ENCODE data around the gene C1QL4. TPM values are rescaled to one million over a fixed set of nuclear protein-coding genes. Genes with fewer than 3 reads are reported as not detected.
"Not testable (repeated sequence)": the region's sequence is repeated elsewhere in the genome, so short reads cannot be mapped to it uniquely, and the experiment has no call there.

Gene C1QL4
- total RNA-seq: not detected

GRCh38 chr12:49336645-49337584 lies at the start of gene C1QL4:
C1QL4 (minus strand) TSS chr12:49337188; CDS start chr12:49336477, 711 bp downstream.
- DNase-seq: peak; percentile 39

GRCh38 chr12:49380184-49380583 lies 43.2 kb upstream of the C1QL4 start:
- DNase-seq: not testable (repeated sequence)

- DNase-seq: no peak
These were observed 40.4 kb upstream of the C1QL4 start for GRCh38 chr12:49377386-49377785.

GRCh38 chr12:49375406-49375805 lies 38.4 kb upstream of the C1QL4 start:
- DNase-seq: no peak

DNA sequence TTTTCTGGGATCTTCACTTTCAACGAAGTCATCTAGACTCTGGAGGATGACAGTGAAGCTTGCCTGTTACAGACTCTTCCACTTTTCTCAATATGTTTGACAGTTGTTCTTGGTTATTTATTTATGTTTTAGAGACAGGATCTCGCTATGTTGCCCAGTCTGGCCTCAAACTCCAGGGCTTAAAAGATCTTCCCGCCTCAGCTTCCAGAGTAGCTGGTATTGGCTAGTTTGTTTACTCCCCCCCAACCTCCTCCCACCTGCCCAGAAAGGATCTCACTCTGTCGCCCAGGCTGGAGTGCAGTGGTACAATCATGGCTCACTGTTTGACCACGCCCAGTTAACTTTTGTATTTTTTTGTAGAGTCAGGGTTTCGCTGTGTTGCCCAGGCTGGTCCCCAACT lies 33.6 kb upstream of the C1QL4 start:
- no peak for DNase-seq

GRCh38 chr12:49369411-49370145 lies 32.6 kb upstream of the C1QL4 start:
- peak; percentile 21 for DNase-seq

DNA sequence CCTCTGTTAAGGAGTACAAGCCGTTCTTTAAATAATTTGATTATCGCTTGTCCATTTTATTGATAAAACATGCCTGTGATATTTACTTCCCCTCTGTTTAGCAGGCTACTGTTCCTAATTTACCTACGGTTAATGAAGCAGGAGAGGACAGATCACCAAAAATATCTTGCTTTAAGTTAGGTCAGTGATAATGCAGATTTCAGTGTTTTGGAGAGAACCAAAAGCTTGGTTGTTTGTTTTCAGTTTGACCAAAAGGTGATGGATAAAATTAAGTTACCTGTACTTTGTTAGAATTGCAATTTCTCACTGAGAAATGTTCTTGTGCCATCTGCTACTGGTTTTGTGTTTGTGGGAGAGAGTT lies 31.2 kb upstream of the C1QL4 start:
- DNase-seq: no peak

DNA sequence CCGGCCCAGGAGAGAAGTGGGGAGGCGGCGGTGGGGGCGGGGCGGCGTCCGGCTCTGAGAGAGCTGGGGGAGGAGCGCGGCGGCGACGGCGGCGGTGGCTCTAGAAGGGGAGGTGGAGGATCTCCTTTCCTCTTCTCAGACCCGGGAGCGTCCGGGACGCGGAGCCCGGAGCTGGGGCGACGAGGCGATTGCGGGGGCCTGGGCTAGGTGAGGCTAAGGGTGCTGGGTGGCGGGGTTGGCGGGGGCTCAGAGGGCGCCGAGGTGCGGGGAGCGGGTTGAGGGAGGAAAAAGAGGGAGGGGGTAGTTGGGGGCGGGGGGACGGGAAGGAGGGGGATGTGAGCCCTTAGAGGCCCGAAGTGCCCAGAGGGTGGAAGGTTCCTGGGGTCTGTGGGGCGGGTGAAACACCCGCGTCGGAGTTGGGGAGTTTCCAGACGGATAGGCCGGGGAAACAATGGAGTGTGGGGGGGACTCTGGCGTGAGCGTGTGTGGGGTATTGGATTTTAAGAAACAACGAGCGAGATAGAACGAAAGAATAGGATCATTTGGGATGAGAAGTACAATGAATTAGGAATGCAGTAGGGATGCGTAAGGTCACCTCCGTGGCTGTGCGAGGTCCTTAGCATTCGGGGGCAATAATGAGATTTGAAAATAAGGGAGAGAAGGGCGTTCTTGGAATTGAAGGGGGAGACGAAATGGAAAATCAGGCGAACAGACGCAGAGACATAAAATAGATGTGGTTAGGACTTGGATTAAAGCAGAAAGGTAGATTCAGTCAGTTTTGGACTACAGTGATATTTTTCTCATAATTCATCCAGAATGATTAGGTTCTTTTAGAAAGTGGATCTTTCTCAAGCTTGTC lies 30.6 kb upstream of the C1QL4 start, which contains the start of gene SPATS2:
SPATS2 (plus strand) TSS at position 82 of the 859 bp plus-strand sequence. CDS start 93,551 bp downstream, outside the sequence.
- peak; percentile 31 for DNase-seq

DNA sequence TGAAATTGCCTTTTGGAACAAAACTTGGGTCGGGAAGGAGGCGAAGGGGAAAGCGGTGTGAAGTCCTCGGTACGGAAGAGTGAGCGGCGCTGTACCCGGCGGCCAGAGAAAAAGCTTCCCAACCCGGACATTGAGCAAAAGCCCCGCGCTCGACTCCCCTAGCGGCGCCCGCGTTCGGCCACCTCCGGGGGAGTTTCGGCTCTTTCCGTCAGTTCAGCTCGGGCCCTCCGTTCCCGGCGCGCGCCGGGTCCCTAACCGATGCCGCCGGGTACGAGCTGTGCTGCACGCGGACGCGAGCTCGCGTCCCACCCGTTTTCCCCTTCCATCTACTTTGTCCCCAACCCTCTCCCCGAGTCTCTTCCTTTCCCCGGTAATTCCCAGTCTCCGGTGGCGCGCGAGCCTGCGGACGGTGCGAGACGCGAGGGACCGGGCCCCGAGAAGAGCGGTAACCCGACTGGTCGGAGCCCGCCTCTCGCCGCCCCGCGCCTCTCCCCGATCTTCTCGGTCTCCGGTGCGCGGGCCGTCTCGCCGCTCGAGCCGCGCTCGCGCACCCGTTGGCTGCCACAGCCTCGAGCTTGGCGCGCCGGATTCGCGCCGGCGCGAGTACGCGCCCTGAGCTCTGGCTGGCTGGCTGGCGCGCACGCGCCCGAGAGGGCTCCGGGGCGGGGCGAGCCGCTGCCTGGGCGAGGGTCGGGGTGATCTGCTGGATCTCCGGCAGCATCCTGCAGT lies 29.8 kb upstream of the C1QL4 start:
- peak; percentile 94 for DNase-seq

DNA sequence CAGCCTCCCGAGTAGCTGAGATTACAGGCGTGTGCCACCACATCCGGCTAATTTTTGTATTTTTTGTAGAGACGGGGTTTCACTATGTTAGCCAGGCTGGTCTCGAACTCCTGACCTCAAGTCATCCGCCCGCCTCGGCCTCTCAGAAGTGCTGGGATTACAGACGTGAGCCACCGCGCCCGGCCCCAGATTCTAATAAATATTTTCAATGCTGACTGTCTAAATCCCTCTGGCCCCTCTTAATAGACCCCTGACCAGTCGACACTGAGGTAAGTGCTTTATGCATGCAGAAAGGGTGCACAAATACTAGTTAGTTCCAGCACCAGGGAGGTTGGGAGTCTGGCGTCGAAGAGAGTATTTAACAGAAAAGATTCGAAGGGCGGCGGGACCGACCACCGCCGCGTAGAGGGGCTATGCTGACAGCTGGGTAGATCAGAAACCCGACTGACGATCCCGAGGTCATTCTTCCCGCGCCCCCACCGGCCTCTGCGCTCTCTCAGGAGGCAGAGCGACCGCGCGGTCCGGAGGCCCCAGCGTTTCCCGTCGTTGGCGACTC lies 29.2 kb upstream of the C1QL4 start:
- DNase-seq: no peak

DNA sequence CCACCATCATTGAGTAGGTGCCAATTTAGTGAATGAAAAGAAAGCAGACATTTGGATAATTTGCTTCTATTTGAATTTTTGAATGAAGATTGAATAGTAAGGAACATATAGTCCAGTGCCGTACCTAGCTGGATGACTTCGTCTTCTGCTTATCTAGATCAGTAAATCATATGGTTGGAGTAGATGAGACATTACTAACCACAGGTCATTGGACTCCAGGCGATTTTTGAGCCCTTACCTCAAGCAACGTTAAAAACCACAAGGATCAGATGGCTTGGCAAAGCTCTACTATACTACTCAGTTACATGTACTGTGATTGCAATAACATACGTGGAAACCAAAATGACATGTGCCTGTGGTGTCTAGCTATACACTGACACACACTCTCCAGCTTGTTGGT lies 28.6 kb upstream of the C1QL4 start:
- no peak for DNase-seq

DNA sequence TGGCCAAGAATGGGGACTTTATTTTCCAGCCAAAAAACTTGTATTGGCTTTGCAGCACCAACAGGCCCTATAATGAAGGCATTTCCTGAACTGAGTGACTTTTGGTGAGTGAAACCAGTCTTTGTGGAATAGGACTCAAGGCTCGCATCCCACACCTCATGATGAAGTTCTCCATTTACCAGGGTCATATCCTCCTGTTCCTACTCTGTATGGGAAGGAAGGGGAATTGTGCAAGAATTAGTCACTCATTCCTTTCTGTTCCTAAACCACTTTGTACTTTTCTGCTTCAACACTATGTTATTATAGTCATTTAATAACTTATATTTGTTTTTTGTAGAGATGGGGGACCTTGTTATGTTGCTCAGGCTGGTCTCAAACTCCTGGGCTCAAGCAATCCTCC lies 28.0 kb upstream of the C1QL4 start:
- DNase-seq: no peak

- no peak for DNase-seq
These were observed 25.1 kb upstream of the C1QL4 start for GRCh38 chr12:49362077-49362476.

GRCh38 chr12:49359671-49360070 lies 22.7 kb upstream of the C1QL4 start:
- DNase-seq: no peak

GRCh38 chr12:49358483-49359141 lies 21.6 kb upstream of the C1QL4 start:
- peak; percentile 60 for DNase-seq

DNA sequence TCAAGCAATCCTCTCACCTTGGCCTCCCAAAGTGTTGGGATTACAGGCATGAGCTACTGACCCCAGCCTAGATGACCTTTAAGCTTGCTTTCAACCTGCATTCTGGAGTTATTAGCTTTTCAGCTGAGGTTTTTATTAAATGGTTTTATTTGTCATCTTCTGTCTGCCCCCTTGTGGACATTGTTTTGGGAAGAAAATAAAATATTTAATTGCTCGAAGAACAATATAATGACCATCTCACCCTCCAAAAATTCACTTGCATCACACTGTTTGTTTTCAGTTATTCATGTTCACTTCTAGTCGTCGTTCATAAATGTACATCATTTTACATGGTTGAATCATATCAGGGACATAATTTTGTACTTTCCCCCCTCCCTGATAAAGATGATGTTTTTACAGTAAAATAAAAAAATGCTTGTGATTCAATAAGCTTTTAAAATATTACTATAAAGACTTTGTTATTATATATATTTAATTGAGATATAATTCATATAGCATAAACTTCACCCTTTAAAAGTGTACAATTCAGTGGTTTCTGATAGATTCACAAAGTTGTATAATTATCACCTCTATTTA lies 20.2 kb upstream of the C1QL4 start:
- no peak for DNase-seq

DNA sequence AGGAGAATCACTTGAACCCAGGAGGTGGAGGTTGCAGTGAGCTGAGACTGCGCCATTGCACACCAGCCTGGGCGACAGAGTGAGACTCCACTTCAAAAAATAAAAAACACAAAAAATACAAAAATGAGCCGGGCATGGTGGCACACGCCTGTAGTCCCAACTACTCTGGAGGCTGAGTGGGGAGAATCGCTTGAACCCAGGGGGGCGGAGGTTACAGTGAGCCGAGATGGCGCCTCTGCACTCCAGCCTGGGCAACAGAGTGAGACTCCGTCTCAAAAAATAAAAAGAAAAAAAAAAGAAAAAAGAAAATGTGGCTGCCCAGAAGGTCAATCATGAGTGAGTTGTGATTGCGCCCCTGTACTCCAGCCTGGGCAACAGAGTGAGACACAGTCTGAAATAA lies 18.9 kb upstream of the C1QL4 start:
- DNase-seq: no peak

DNA sequence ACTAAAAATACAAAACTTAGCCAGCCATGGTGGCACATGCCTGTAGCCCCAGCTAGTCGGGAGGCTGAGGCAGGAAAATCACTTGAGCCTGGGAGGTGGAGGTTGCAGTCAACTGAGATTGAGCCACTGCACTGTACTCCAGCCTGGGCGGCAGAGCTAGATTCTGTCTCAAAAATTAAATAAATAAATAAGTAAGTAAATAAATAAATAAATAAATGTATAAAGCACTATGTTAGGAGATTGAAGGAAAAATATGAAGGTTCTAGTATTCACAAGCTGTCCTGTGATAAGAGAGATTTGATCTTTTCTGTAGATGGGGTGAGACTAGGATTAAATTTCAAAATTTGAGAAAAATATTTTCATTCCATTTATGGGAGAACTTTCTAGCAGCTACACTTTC lies 15.4 kb upstream of the C1QL4 start:
- DNase-seq: no peak

GRCh38 chr12:49349266-49349665 lies 12.3 kb upstream of the C1QL4 start:
- no peak for DNase-seq

- no peak for DNase-seq
These were observed 11.8 kb upstream of the C1QL4 start for GRCh38 chr12:49348781-49349180.
